GM19043 (cell line): ENCODE data around the gene GADL1.

ENCODE experiments used
- ATAC-seq: cut with Tn5 transposase; IDR thresholded peaks from one replicate; pipeline ENCODE4 v1.9.1; 2021; ENCODE audit warnings: low read depth; ENCODE audit not compliant: unreplicated experiment

GADL1 gene

DNA sequence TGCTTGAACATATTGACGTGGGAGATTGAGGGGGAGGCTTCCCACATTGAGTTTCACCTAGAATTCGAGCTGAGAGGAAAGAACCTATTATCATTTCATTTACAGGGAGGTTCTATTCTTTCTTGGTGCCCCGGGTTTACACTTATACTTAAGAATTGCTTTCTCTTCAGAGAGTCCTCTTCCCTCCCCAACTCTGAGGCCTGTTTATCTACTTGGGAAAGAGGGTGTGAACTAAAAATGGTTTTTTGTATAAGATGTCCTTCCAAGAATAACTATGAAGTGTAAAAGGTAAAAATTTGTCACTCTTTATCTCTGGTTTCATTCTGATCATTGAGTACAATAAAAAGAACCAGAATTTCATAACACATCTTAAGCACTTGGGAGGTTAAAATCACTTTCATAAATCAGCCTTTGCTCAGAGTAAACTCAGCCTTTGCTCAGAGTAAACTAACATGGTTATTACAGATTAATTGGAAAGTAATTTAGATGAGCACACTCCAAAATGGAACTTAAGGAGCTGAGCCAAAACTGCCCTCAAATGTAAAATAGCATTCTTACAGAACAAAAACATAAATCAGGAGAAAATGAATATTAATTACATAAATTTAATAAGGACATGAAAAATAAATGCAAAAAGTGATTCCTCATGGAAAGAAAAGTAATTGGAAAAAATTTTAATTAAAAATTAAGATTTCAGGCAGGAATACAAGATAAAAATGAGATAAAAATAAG, 75.2 kb downstream of the GADL1 start:
- no peak for ATAC-seq

DNA sequence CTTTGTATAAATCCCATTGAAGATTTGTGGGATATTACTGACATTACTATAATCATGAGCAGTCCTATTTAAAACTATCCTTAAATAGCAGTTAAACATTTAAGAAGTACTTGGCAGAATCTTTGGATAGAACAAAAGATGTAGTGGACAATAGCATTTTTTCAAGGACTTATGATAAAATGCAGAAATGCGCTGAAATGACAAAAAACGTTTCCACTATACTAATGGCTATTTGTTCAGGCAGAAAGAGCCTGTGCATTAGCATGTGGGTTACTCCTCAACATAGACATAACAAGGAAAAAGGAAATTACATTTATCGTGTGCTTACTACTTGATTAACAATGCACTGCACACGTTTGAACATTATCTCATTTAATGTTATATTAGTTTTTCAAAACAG, 80.7 kb downstream of the GADL1 start:
- no peak for ATAC-seq

DNA sequence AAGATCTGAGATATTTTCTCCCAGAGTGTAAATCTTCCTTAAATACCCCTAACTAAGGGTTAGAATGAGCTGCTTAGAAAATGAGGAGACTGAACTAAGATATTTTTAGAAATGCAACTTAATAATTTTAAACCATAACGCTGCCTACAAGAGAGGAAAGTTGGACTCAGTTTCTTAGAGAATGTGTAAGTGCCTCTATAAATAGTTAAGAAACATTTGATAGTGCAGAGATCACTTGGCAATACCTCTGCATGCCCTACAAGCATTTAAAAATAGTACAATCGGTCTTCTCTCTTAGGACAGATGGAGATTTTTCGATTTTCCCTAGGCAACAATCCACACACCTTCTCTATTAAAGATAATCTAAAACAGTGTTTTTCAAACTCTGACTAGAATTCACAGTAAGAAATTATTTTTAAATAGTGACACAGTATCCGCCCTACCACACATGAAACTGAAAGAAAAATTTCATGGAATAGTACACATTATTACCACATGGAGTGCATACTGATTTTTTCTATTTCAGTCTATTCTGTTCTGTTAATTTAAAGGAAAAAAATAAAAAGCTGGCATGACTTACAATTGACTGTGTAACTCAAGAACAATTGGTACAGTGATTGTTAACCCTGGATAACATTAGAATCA, 83.2 kb downstream of the GADL1 start:
- no peak for ATAC-seq

DNA sequence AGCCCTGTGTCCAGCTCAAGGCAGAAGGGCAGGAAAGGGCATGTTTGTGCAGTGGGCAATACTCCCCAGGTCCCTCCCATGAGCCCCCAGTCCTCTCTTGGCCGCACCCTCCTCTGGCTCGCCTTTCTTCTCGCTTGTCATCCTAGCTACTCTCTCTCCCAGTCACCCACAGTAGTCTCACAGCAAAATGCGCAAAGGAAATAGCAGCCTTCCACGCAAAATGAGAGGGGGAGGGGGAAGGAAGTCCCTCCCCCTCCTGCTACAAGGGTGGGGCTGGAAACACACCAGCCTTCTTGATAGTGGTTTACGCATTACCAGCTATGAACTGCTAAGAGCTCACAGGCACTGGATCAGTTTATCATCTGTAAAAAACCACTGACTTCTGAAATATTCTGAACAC, 83.8 kb downstream of the GADL1 start:
- no peak for ATAC-seq

DNA sequence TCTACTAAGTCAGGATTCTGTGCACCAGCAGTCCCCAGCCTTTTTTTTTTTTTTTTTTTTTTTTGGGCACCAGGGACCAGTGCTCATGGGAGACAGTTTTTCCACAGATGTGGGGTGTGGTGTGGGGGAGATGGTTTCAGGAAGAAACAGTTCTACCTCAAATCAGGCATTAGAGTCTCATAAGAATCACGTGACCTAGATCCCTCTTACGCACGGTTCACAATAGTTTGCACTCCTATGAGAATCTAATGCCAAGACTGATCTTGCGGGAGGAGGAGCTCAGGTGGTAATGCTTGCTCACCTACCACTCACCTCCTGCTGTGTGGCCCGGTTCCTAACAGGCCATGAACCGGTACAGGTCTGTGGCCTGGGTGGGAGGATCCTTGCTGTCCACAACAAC, 88.8 kb downstream of the GADL1 start:
- no peak for ATAC-seq

DNA sequence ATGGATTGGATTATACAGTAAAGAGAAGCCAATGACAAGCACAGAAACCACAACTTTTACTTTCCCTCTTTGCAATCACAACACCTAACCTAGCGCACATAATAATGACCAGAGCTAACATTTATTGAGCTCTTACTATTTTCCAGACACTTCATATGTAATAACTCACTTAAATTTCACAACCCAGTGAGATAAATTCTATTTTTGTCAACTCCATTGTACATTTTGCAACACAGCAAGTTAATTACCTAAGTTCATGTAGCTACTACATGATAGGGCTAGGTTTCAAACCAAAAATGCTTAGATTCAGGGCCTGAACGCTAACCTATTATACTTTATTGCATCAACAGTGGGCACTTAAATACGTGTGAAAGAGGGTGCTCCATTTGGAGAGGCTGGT, 89.5 kb downstream of the GADL1 start:
- ATAC-seq: no peak

DNA sequence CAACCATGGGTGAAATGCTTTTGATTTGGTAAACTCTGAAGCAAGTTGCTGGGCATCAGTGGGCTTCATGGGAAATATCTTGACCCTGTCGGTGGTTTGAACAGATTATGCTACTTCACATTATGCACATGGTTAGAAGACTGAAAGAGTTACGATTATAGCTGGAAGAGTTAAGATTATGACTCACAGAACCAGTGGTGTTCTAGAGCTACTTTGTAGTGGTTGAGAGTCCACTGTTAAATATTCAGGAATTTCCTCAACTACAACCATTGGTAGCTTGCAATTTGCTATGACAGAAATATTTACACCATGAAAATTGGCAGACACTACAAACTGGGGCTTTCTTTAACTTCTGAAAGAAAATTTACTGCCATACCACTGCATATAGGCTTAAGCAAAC, 99.3 kb downstream of the GADL1 start:
- ATAC-seq: no peak

DNA sequence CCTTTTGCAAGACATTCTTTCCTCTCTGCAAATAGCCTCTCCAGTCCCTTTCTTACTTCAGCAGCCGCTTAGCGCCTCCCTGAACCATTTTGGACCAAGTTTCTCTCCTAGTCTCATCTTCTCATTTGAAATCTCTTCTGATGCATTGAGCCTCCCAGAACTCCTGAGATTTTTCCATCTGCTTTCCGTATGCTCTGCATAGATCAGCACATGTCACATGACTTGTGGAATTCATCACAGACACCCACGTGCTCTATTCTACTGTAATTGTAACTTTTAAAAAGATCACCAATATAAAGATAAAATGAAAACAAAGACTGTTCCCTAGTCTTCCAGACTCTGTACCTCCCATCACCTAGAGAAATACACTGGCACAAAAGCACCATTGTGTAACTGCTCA, 100.7 kb downstream of the GADL1 start:
- ATAC-seq: no peak

DNA sequence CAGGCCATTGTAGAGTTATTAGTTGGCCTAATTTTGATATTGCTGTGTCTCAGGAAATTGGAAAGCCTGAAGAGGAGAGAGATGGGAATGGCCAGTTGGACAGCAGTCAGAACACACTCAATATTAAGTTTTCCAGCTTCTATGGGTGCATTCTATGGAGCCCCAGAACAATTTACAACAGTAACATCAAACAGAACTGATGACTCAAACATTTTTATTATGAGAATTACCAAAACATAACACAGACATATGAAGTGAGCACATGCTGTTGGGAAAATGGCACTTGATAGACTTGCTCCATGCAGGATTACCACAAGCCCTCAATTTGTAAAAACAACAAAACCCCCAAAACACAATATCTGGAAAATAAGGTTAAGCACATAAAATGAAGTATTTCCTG, 104.3 kb downstream of the GADL1 start:
- no peak for ATAC-seq

DNA sequence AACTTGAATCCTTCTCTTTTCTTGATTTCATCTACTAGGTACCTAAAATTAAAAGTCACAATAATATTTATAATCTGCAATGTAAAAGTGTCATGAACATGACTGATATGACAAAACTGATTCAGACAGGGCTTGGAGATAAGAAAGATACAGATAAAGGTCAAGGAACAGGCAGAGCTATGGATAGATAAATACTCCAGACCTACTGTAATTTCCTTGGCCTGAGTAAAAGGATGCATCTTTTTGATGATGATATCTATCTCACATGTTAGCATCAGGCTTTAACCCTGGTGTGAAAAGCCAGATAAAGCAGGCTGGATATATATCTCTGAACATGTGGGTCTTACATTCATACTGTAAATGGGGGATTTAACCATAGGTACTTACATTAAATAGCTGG, 108.1 kb downstream of the GADL1 start:
- no peak for ATAC-seq

DNA sequence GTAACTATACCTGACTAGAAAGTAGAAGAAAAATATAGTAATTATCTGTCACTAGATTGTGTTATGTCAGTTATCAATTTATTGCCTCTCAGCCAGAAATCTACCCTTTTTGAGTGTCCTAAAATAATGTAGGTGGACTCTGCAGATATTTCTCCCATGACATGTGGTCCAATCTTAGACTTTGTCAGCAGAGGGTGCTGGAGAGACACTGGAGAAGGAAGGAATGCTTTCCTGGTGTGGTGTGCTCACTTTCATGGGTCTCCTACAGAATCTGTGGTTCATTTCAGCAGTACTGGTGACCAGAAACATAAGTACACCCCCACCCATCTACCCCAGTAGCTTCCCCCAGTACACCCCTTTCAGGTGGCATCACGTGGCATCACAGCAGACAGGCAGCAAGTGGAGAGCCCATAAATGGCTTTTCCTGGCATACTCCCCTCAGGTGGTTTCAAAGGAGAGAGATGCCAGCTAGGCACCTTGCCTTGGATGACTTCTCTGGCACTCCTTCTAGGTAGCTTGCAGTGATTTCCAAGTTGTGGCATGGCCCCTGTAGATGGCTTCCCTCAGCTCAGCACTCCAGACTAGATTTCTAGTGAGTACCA, 114.7 kb downstream of the GADL1 start:
- no peak for ATAC-seq

DNA sequence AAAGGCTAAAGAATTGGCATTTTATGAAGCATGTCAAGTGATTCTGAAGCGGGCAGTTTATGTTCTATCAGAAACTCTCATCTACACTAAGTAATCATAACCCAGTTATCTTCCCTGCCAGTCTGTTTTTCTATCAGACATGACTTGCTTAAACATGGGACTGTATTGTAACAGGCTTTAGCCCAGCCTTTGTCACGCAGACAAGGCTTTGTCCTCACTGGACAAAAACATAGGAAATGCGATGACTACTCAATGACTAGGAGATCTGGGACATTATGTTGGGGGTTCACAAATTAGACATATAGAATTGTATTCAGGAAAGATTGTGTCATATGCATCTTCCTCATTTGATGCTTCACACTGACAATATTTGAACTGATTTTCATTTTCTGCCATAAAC, 115.5 kb downstream of the GADL1 start:
- ATAC-seq: no peak

DNA sequence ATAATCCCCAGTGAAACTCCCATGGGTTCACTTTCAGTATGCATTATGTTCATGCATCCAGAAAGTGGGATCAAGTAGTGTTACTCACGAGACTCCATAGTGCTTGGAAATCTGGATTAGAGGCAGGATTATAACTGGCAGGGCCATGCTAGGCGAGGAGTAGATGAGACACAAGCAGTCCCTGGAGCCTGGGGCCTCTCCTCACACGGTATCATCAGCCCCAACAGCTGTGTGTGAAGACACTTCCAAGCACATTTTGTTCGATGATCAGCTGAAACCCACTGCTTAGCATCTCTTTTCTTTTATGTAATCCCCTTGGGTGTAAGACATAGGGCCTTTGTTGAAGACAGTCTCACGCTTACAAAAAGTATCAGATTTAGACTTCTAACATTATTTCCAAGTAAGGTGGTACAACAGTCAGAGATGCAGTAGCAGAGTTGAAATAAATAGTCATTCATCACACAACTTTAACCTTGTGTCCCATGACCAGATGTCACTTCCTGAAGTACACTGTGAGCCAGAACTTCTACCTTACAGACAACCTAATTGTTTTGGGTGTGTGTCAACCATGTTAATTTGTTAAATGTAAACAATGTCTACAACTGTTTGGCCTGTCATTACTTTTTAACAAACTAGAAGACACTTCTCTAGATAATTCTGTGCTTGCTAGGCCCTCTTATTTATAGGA, 116.9 kb downstream of the GADL1 start:
- no peak for ATAC-seq

DNA sequence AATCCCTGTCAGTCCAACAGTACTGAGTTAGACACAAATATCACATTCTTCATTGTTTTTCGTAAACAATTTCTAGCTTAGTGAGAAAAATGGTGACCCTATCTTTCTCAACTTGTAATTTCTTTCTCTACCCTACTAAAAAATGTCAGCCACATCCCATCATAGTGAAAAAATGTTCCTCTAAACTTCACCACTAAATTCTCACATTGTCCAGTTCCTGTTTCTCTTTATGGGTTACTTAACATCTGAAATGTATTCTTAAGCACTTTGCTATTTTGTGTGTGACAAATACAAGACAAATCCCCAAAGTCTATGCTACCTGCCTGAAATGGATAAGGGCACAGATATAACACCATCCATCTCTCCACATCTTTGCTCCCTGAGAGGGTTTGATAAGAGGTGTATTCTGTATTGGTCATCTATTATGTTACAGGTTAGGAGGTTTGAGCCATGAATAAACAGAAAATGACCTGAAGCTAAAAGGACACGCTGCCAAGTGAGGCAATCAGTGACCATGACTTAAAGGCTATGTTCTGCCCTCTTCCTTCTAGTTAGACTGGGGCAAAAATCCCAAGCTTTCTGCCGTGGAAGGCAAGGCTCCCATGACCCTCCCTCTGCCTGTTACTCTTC, 118.2 kb downstream of the GADL1 start:
- no peak for ATAC-seq

DNA sequence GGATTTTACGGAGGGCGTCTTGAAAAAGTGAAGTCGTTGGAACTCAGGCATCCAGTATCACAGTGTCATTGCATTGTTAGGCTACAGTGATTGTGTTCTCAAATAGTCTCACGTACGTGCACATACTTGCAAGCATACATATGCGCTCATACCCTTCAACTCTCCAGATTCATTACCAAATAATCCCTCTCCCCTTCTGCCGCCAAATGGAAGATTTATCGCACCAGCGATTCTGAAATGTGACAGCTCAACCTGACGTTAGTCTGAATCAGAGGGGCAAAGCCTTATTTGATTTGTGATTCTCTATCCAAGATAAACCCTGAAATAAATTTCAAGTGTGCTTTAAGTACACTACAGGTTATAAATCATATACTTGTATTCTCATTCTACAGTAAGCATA, 119.4 kb downstream of the GADL1 start:
- ATAC-seq: no peak

DNA sequence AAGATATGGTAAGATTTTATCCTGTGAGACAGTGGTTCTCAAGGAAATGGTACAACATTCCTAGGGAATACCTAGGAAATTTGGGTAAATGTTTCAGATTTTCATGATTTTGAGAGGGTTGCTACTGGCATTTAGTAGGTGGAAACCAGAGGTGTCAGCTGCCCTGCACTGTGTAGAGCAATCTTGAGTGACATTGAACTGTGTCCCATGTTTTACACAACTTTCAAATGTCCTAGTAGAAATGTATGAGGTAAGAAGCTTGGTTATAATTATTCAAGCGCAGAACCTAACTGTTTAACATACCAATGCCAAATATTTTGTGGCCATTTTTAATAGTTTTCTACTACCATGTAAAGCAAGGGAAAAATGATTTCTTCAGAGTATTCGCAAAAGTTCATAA, 120.4 kb downstream of the GADL1 start:
- no peak for ATAC-seq

DNA sequence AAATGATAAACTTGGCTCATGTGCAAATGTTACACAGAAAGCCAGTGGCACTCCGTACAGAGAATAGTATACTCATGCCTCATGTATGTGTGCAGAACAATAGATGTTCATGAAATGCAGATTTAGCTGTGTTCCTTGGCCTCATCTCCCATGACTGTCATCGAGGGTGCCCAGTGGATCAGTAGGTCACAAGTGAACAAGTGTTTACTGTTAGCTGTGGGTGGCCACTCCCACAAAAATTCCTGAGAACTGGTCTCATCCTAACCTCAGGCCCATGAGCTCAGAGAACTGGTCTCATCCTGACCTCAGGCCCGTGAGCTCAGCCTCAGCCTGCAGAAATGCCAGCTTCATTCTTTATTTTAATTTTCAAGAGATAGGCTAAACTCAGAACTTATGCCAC, 124.1 kb downstream of the GADL1 start:
- no peak for ATAC-seq

DNA sequence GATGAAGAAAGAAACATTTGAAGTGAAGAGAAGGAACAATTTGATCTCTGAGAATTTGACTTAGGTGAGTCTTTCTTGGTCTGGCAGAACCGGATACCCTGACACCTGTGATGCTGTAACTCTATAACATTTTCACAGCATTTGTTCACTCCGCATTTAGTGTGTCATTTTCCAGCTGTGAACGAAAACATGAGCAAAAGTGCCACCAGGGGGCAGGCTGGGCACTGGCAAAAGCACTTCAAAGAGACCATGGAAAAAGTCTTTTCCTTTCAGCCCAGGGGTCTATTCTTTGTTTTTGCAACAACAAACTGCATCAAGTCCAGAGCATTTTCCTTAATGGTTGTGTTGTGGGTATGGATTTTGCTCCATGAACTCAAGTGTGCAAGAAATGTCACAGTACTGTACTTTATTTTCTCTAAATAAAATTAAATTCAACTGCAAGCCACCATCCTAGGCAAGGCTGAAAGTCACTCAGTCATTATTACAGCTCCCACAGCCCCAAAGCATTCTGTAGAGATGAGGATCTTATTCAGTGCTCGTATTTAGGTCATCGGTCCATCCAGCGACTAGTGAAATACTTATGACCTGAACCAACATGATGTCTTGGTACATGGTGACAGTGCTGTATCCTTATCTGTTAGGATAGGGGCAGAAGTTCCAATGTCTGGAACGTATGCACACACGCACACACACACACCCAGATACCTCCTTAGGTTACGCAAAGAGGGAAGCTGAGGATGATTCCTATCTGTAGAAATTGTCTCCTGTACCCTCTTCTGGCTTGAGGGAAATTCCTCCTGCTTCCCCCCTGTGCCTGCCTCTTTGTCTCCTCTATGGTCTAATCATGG, 125.5 kb downstream of the GADL1 start:
- ATAC-seq: no peak

DNA sequence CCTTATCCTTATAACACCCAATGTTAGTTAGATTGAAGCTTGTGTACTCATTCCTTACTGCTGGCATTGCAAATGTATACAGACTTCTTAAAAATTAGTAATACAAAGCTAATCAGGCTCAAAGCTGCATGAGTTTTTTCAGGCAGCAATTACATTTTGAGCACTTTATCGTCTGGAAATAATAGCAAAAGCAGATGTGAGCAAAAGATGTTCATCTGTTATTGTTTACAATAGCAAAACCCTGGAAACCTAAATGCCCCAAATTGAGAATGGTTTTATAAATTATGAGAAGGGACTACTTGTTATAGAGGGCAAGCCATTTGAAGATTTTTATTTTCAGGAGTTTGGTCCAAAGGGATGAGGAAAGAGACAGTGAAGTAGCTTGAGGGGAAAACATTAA, 126.4 kb downstream of the GADL1 start:
- ATAC-seq: no peak

DNA sequence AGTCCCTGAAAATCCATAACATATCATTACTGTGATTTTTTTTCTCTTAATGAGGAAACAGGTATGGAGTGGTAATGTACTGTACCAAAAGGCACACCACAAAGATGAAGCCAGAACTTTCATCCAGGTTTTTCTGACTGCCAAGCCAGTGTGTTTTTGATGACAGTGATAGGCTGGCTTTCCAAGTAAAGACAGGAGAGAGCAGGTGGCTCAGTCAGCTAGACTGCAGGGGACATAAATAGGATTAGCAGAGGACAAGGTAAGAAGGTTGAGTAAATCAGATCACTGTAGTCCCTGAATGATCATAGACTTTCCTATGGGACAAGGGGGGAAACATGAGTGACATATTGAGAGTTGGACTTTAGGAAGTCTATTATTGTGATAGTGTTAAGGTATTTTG, 127.9 kb downstream of the GADL1 start:
- no peak for ATAC-seq
